Transverse colon (tissue), 4 donors: ENCODE measurements around the gene DCN. TPM values are rescaled to one million over a fixed set of nuclear protein-coding genes. Genes with fewer than 3 reads are reported as not detected.

Experiments
- DNase-seq: peaks from one replicate; pipeline ENCODE4 v3.0.0-alpha.2; 2019
- H3K27ac ChIP-seq, 4 donors: fragments of 200-600 bp; sonication (generic); 2 replicates each; pipeline ENCODE4 v1.5.1; 2016 to 2018; ENCODE audit warnings: inconsistent platforms in 4 of 4
- H3K27me3 ChIP-seq: fragments of 200-600 bp; sonication (generic); 2 replicates; pipeline ENCODE4 v1.5.1; 2017; ENCODE audit warnings: inconsistent platforms
- H3K36me3 ChIP-seq, 4 donors: fragments of 200-600 bp; sonication (generic); 2 replicates each; pipeline ENCODE4 v1.5.1; 2017 to 2019; ENCODE audit warnings: inconsistent platforms in 4 of 4
- H3K4me1 ChIP-seq, 4 donors: fragments of 200-600 bp; sonication (generic); 2 replicates each; pipeline ENCODE4 v1.5.1; 2017 to 2020; ENCODE audit warnings: inconsistent platforms in 4 of 4
- H3K4me3 ChIP-seq, 4 donors: fragments of 200-600 bp; sonication (generic); 1 replicate in 1 of 4; 2 replicates in 3 of 4; pipeline versions ENCODE4 v1.5.1 to v1.6.1; 2017 to 2019; ENCODE audit warnings: inconsistent platforms in 4 of 4
- H3K9me3 ChIP-seq, 2 donors: fragments of 200-600 bp; sonication (generic); 2 replicates each; pipeline ENCODE4 v1.5.1; 2017 to 2019; ENCODE audit warnings: inconsistent platforms in 2 of 2
- CTCF ChIP-seq, 5 experiments: fragments of 200-600 bp in 3 of 5; fragments of 450-650 bp in 2 of 5; sonication (generic) in 3 of 5; IDR thresholded peaks; 1 replicate in 2 of 5; 2 replicates in 3 of 5; pipeline ENCODE4 v1.5.1; 2016 to 2017; ENCODE audit warnings: antibody characterized with exemption in 5 of 5, inconsistent platforms in 3 of 5, mild to moderate bottlenecking in 2 of 5, moderate library complexity in 1 of 5
- EP300 ChIP-seq: sonication (generic); formaldehyde crosslinking; IDR thresholded peaks from one replicate; pipeline ENCODE4 v1.6.1; 2017; ENCODE audit warnings: antibody characterized with exemption, low read depth
- POLR2A ChIP-seq: fragments of 450-650 bp; IDR thresholded peaks from one replicate; pipeline ENCODE4 v1.6.1; 2016; ENCODE audit warnings: antibody characterized with exemption, mild to moderate bottlenecking, moderate library complexity
- POLR2AphosphoS5 ChIP-seq, 3 donors: sonication (generic); formaldehyde crosslinking; IDR thresholded peaks; one replicate each; pipeline ENCODE4 v1.6.1; 2016; ENCODE audit warnings: antibody characterized with exemption in 3 of 3
- WGBS, 2 donors: methylation state at CpG; one replicate each; pipeline ENCODE4 v1.1.5; 2018; ENCODE audit warnings: low coverage in 1 of 2; 5-methylcytosine and 5-hydroxymethylcytosine counted together
- in situ Hi-C, 4 donors: fragments of 200-750 bp; cut with MboI; loops; one replicate each; pipeline versions ENCODE4 v1.15.0 to v1.15.1; 2017; ENCODE audit warnings: low sequenced_read_pairs in 3 of 4, low pct_ligation_motif_present in 1 of 4, low pct_unique_long_range_greater_than_20kb in 1 of 4
- intact Hi-C: fragments of 100-400 bp; cut with DNase I; formaldehyde crosslinking; loops from one replicate; pipeline ENCODE4 v1.15.1; 2023; ENCODE audit warnings: low total_unique reads
- total RNA-seq, 4 donors: library from RNA; depleted of rRNA; stranded (reverse); fragments of >200 nt; gene quantifications; one replicate each; pipeline ENCODE4 v1.1.0, GENCODE V29; 2016

The DCN gene
- total RNA-seq, 4 donors from 2014 or later = 133 to 511 (median 276) TPM

GRCh38 chr12:91108196-91108755 lies 74.3 kb downstream of the DCN start:
- 85 to 86% methylated on average over 4 to 5 of the region's 5 CpGs for WGBS, 2 donors
- Histone ChIP-seq H3K4me3 (no peak overlapping the region), H3K36me3 (no peaks in the 10 kb centered on the region), H3K27ac (peak overlapping the region; percentile 0 to 51 (median 39)), H3K27me3 (no peaks in the 10 kb centered on the region), H3K9me3 (no peaks in the 10 kb centered on the region), H3K4me1 (no peaks in the 10 kb centered on the region)
- intact Hi-C loops (no loop called here), in situ Hi-C loops (loop anchor here in 1 of 4 donors (10.0 kb wide), 1 partner anchor 123 kb away; no protein-coding TSS in a partner anchor)
- DNase-seq = no peak
- TF ChIP-seq POLR2A (no peak), EP300 (no peak)

- intact Hi-C loops (no loop called here), in situ Hi-C loops (loop anchor here in 1 of 4 donors (10.0 kb wide), 1 partner anchor 121 kb away; no protein-coding TSS in a partner anchor)
- no peak overlapping the region for H3K4me3 ChIP-seq
These were observed 76.3 kb downstream of the DCN start for GRCh38 chr12:91106283-91106682.

GRCh38 chr12:91105807-91106206 lies 76.8 kb downstream of the DCN start:
- H3K36me3 ChIP-seq = no peaks in the 10 kb centered on the region
- H3K9me3 ChIP-seq = no peaks in the 10 kb centered on the region
- H3K4me3 ChIP-seq = no peak overlapping the region
- no peak for DNase-seq
- no peak for TF ChIP-seq CTCF (IDR thresholded peaks at IDR 0.05)
- TF ChIP-seq POLR2AphosphoS5 (IDR thresholded peaks at IDR 0.05) = no peak
- TF ChIP-seq POLR2A = no peak
- TF ChIP-seq EP300 = no peak
- intact Hi-C loops = no loop called here
- in situ Hi-C loops = loop anchor here in 1 of 4 donors (10.0 kb wide), 1 partner anchor 121 kb away; no protein-coding TSS in a partner anchor
- H3K27me3 ChIP-seq = no peaks in the 10 kb centered on the region
- peak overlapping the region in 2 of 4 donors; percentile 1 to 10 for H3K27ac ChIP-seq
- 77 to 88% methylated on average over 5 of the region's 5 CpGs for WGBS, 2 donors
- H3K4me1 ChIP-seq = no peaks in the 10 kb centered on the region

More at GRCh38 chr12:91106283-91106682, 76.3 kb downstream of the DCN start:
- no peak for TF ChIP-seq POLR2A
- no peak for TF ChIP-seq POLR2AphosphoS5 (IDR thresholded peaks at IDR 0.05)
- no peak for TF ChIP-seq EP300
- TF ChIP-seq CTCF (IDR thresholded peaks at IDR 0.05) = no peak
- Histone ChIP-seq H3K4me1 (no peaks in the 10 kb centered on the region), H3K27me3 (no peaks in the 10 kb centered on the region), H3K9me3 (no peaks in the 10 kb centered on the region), H3K36me3 (no peaks in the 10 kb centered on the region), H3K27ac (peak overlapping the region in 2 of 4 donors; percentile 18 to 45)
- no peak for DNase-seq

- TF ChIP-seq POLR2AphosphoS5 (IDR thresholded peaks at IDR 0.05) = no peak
- TF ChIP-seq POLR2A = no peak
- TF ChIP-seq CTCF (IDR thresholded peaks at IDR 0.05) = no peak
- no peak for TF ChIP-seq EP300
- Histone ChIP-seq H3K4me3 (no peak overlapping the region), H3K4me1 (no peaks in the 10 kb centered on the region), H3K9me3 (no peaks in the 10 kb centered on the region), H3K27ac (peak overlapping the region in 1 of 4 donors; percentile 1), H3K27me3 (no peaks in the 10 kb centered on the region), H3K36me3 (no peaks in the 10 kb centered on the region)
- DNase-seq = no peak
- WGBS, 2 donors = 56 to 80% methylated on average over 1 of the region's 1 CpG
- in situ Hi-C loops = loop anchor here in 1 of 4 donors (10.0 kb wide), 1 partner anchor 120 kb away; no protein-coding TSS in a partner anchor
- intact Hi-C loops = no loop called here
These were observed 77.7 kb downstream of the DCN start for GRCh38 chr12:91104812-91105466.
